HG03060 (cell line): ENCODE measurements around the gene COLGALT1.
A peak's percentile ranks its signal among the peaks of the same experiment; 100 is the strongest.
"Not testable (repeated sequence)": the region's sequence is repeated elsewhere in the genome, so short reads cannot be mapped to it uniquely, and the experiment has no call there.

ENCODE experiments used
- ATAC-seq: cut with Tn5 transposase; IDR thresholded peaks from one replicate; pipeline ENCODE4 v1.9.1; 2021; ENCODE audit warnings: low read depth, moderate number of reproducible peaks; ENCODE audit not compliant: unreplicated experiment

COLGALT1 gene

GRCh38 chr19:17590866-17591265 is 35.4 kb downstream of the COLGALT1 start:
- no peak for ATAC-seq

- ATAC-seq = not testable (repeated sequence)
These were observed 38.8 kb downstream of the COLGALT1 start for GRCh38 chr19:17594296-17594695.

GRCh38 chr19:17598063-17598462 is 42.6 kb downstream of the COLGALT1 start:
- ATAC-seq = not testable (repeated sequence)

GRCh38 chr19:17598953-17599352 is 43.5 kb downstream of the COLGALT1 start:
- ATAC-seq = no peak

GRCh38 chr19:17599780-17600179 is 44.3 kb downstream of the COLGALT1 start:
- no peak for ATAC-seq

- ATAC-seq = no peak
These were observed 46.2 kb downstream of the COLGALT1 start for GRCh38 chr19:17601683-17602082.

- ATAC-seq = no peak
These were observed 46.8 kb downstream of the COLGALT1 start for GRCh38 chr19:17602217-17602616.

- no peak for ATAC-seq
These were observed 47.5 kb downstream of the COLGALT1 start for GRCh38 chr19:17602872-17603510.

- no peak for ATAC-seq
These were observed 49.0 kb downstream of the COLGALT1 start for GRCh38 chr19:17604372-17605025.

GRCh38 chr19:17605117-17605516 is 49.7 kb downstream of the COLGALT1 start:
- ATAC-seq = no peak

- ATAC-seq = peak; percentile 54
These were observed 50.5 kb downstream of the COLGALT1 start for GRCh38 chr19:17605761-17606589.

- no peak for ATAC-seq
These were observed 51.2 kb downstream of the COLGALT1 start for GRCh38 chr19:17606590-17607185.

GRCh38 chr19:17607936-17608335 is 52.5 kb downstream of the COLGALT1 start:
- no peak for ATAC-seq

GRCh38 chr19:17610384-17610783 is 54.9 kb downstream of the COLGALT1 start:
- no peak for ATAC-seq

- ATAC-seq = no peak
These were observed 56.2 kb downstream of the COLGALT1 start for GRCh38 chr19:17611462-17612244.

GRCh38 chr19:17614476-17614875 is 59.0 kb downstream of the COLGALT1 start:
- no peak for ATAC-seq

- ATAC-seq = no peak
These were observed 60.6 kb downstream of the COLGALT1 start for GRCh38 chr19:17615889-17616685.

GRCh38 chr19:17616686-17616960 is 61.2 kb downstream of the COLGALT1 start:
- ATAC-seq = no peak

GRCh38 chr19:17616961-17617806 is 61.7 kb downstream of the COLGALT1 start:
- ATAC-seq = no peak
